HCT116 (cell line): ENCODE measurements around the gene NRXN2.

ENCODE experiments used
- CEBPB ChIP-seq: IDR thresholded peaks from 2 replicates; pipeline ENCODE4 v1.6.1; 2012; ENCODE audit warnings: low read depth
- EZH2 ChIP-seq: fragments of 200-600 bp; sonication (generic); IDR thresholded peaks from 2 replicates; pipeline ENCODE4 v1.6.1; 2017; ENCODE audit warnings: antibody characterized with exemption, mixed run types
- EZH2phosphoT487 ChIP-seq: fragments of 200-600 bp; IDR thresholded peaks from 2 replicates; pipeline ENCODE4 v1.6.1; 2018; ENCODE audit warnings: antibody characterized with exemption, borderline replicate concordance
- FOSL1 ChIP-seq: IDR thresholded peaks from 2 replicates; pipeline ENCODE4 v1.6.1; 2012; ENCODE audit warnings: low read depth
- POLR2A ChIP-seq: IDR thresholded peaks from 2 replicates; pipeline ENCODE4 v1.7.0; 2011; ENCODE audit warnings: borderline replicate concordance; ENCODE audit not compliant: insufficient read depth, insufficient read length; ENCODE audit errors: extremely low read depth
- POLR2AphosphoS5 ChIP-seq: IDR thresholded peaks from 2 replicates; pipeline ENCODE4 v1.6.1; 2011; ENCODE audit warnings: mild to moderate bottlenecking, low read depth, low read length, moderate library complexity
- TCF7L2 ChIP-seq: IDR thresholded peaks from 2 replicates; pipeline ENCODE4 v1.7.0; 2011; ENCODE audit warnings: borderline replicate concordance, inconsistent platforms; ENCODE audit not compliant: insufficient read depth, insufficient read length; ENCODE audit errors: extremely low read depth
- TF ChIP-seq, protein P1 (sequence below), 3 experiments: fragments of 200-600 bp in 1 of 3; sonication (generic) in 1 of 3; IDR thresholded peaks in 2 of 3; conservative IDR thresholded peaks in 1 of 3; 2 replicates each; pipeline ENCODE4 v1.5.1; 2012 to 2017; ENCODE audit warnings: low read depth in 2 of 3, low read length in 2 of 3, antibody characterized with exemption in 1 of 3, borderline replicate concordance in 1 of 3, control low read depth in 1 of 3, mild to moderate bottlenecking in 1 of 3, mixed read lengths in 1 of 3, mixed run types in 1 of 3, moderate library complexity in 1 of 3; ENCODE audit not compliant: insufficient read depth in 1 of 3
- TF ChIP-seq, protein P2 (sequence below): IDR thresholded peaks from 2 replicates; pipeline ENCODE4 v1.6.1; 2012
- TF ChIP-seq, protein P3 (sequence below): IDR thresholded peaks from 2 replicates; pipeline ENCODE4 v1.6.1; 2012

DNA sequence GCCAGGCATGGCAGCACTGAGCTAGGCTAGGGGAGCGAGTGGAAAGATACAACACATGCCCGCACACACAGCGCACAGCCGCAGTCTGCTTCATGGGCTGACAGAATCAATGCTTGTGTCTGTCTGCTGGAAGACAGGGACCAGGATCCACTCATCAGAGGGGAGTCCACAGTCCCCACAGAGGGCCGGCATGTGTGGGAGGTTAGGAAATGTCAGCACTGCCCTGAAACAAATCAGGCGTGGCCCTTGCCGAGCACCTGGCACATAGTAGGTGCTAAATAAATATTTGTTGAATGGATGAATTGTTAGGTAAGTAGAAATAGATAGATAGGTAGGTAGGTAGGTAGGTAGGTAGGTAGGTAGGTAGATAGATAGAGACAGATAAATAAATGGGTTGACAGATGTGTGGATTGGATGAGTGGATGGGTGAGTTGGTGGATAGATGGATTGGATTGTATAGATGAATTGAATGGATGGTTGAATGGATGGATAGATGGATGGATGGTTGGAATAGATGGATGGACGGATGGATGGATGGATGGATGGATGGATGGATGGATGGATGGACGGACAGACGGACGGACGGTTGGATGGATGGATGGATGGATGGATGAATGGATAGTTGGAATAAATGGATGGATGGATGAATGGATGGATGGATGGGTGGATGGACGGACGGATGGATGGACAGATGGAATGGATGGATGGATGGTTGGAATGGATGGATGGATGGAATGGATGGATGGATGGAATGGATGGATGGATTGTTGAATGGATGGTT, 128.6 kb downstream of the NRXN2 start:
- TF ChIP-seq POLR2AphosphoS5 (no peak), POLR2A (no peak), EZH2 (no peak), TCF7L2 (no peak), EZH2phosphoT487 (no peak), CEBPB (no peak), FOSL1 (no peak)
- TF ChIP-seq, protein P1, sequence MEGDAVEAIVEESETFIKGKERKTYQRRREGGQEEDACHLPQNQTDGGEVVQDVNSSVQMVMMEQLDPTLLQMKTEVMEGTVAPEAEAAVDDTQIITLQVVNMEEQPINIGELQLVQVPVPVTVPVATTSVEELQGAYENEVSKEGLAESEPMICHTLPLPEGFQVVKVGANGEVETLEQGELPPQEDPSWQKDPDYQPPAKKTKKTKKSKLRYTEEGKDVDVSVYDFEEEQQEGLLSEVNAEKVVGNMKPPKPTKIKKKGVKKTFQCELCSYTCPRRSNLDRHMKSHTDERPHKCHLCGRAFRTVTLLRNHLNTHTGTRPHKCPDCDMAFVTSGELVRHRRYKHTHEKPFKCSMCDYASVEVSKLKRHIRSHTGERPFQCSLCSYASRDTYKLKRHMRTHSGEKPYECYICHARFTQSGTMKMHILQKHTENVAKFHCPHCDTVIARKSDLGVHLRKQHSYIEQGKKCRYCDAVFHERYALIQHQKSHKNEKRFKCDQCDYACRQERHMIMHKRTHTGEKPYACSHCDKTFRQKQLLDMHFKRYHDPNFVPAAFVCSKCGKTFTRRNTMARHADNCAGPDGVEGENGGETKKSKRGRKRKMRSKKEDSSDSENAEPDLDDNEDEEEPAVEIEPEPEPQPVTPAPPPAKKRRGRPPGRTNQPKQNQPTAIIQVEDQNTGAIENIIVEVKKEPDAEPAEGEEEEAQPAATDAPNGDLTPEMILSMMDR (IDR thresholded peaks at IDR 0.05 in 2 of 3, conservative IDR thresholded peaks at IDR 0.05 in 1 of 3; ENCODE audit: borderline replicate concordance in 1 of 3, insufficient read depth in 1 of 3, low read depth in 2 of 3, low read length in 2 of 3), result no peak
- TF ChIP-seq, protein P2, sequence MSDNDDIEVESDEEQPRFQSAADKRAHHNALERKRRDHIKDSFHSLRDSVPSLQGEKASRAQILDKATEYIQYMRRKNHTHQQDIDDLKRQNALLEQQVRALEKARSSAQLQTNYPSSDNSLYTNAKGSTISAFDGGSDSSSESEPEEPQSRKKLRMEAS, result no peak
- TF ChIP-seq, protein P3, sequence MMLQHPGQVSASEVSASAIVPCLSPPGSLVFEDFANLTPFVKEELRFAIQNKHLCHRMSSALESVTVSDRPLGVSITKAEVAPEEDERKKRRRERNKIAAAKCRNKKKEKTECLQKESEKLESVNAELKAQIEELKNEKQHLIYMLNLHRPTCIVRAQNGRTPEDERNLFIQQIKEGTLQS, result no peak
